Nephron (organoid): ENCODE data around the gene DACT1.

ENCODE experiments used
- H3K27ac Mint-ChIP-seq, 3 experiments: 2 replicates each; pipeline ENCODE4 v1.8.0; 2020; ENCODE audit warnings: mixed read lengths in 3 of 3, mild to moderate bottlenecking in 2 of 3, moderate library complexity in 1 of 3
- H3K27me3 Mint-ChIP-seq: 2 replicates; pipeline ENCODE4 v1.8.0; 2021; ENCODE audit warnings: low read depth, mild to moderate bottlenecking, moderate library complexity, mixed read lengths
- H3K36me3 Mint-ChIP-seq: 2 replicates; pipeline ENCODE4 v1.8.0; 2020; ENCODE audit warnings: low read depth, mixed read lengths
- H3K4me1 Mint-ChIP-seq: 2 replicates; pipeline ENCODE4 v1.8.0; 2020; ENCODE audit warnings: mixed read lengths
- H3K4me3 Mint-ChIP-seq, 3 experiments: 2 replicates each; pipeline ENCODE4 v1.8.0; 2020; ENCODE audit warnings: mild to moderate bottlenecking in 3 of 3, mixed read lengths in 3 of 3, moderate library complexity in 2 of 3
- H3K9me3 Mint-ChIP-seq: 2 replicates; pipeline ENCODE4 v1.8.0; 2020; ENCODE audit warnings: mixed read lengths
- TF ChIP-seq, protein P1 (sequence below), 3 experiments: fragments of 200-600 bp; sonication (generic); IDR thresholded peaks; one replicate each; pipeline ENCODE4 v1.5.0; 2021; ENCODE audit warnings: antibody characterized with exemption in 3 of 3; ENCODE audit not compliant: unreplicated experiment in 3 of 3

The DACT1 gene

GRCh38 chr14:58659061-58659460 is 21.3 kb downstream of the DACT1 start:
- Mint-ChIP-seq H3K4me1 (peaks cover 35% of the 10 kb centered on the region), H3K27me3 (no peaks in the 10 kb centered on the region), H3K36me3 (no peaks in the 10 kb centered on the region), H3K27ac (no peak overlapping the region), H3K9me3 (no peaks in the 10 kb centered on the region), H3K4me3 (no peak overlapping the region)
- TF ChIP-seq, protein P1, sequence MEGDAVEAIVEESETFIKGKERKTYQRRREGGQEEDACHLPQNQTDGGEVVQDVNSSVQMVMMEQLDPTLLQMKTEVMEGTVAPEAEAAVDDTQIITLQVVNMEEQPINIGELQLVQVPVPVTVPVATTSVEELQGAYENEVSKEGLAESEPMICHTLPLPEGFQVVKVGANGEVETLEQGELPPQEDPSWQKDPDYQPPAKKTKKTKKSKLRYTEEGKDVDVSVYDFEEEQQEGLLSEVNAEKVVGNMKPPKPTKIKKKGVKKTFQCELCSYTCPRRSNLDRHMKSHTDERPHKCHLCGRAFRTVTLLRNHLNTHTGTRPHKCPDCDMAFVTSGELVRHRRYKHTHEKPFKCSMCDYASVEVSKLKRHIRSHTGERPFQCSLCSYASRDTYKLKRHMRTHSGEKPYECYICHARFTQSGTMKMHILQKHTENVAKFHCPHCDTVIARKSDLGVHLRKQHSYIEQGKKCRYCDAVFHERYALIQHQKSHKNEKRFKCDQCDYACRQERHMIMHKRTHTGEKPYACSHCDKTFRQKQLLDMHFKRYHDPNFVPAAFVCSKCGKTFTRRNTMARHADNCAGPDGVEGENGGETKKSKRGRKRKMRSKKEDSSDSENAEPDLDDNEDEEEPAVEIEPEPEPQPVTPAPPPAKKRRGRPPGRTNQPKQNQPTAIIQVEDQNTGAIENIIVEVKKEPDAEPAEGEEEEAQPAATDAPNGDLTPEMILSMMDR (IDR thresholded peaks at IDR 0.05; ENCODE audit: unreplicated experiment in 3 of 3) = no peak

DNA sequence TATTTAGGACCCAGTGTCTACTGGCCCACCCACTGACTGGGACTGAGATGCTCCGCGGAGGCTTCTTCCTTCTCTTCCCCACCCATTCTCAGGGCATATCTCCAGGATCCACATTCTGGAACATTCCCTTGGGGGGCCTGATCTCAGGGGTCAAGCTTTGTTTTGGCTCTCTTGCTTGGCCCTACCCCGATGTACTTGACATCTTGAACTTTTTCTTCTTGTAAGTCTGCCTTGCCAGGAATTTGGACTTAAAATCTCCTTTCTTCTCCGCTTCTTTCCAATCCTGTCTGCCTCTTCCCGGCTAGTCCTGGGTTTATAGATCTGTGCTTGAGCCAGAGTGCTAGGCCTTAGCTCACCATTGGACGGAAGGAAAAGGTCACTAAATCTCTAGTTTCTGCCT is 22.1 kb downstream of the DACT1 start:
- TF ChIP-seq, protein P1 (IDR thresholded peaks at IDR 0.05; ENCODE audit: unreplicated experiment in 3 of 3) = no peak
- Mint-ChIP-seq H3K27me3 (no peaks in the 10 kb centered on the region), H3K36me3 (no peaks in the 10 kb centered on the region), H3K9me3 (no peaks in the 10 kb centered on the region), H3K4me1 (peaks cover 36% of the 10 kb centered on the region), H3K4me3 (no peak overlapping the region), H3K27ac (peak overlapping the region in 2 of 3 experiments; percentile 76 to 83)

GRCh38 chr14:58660407-58660806 is 22.6 kb downstream of the DACT1 start:
- Mint-ChIP-seq H3K36me3 (no peaks in the 10 kb centered on the region), H3K4me1 (peaks cover 36% of the 10 kb centered on the region), H3K9me3 (no peaks in the 10 kb centered on the region), H3K27me3 (no peaks in the 10 kb centered on the region), H3K27ac (peak overlapping the region in 2 of 3 experiments; percentile 76 to 83), H3K4me3 (no peak overlapping the region)
- TF ChIP-seq, protein P1 (IDR thresholded peaks at IDR 0.05; ENCODE audit: unreplicated experiment in 3 of 3) = no peak

DNA sequence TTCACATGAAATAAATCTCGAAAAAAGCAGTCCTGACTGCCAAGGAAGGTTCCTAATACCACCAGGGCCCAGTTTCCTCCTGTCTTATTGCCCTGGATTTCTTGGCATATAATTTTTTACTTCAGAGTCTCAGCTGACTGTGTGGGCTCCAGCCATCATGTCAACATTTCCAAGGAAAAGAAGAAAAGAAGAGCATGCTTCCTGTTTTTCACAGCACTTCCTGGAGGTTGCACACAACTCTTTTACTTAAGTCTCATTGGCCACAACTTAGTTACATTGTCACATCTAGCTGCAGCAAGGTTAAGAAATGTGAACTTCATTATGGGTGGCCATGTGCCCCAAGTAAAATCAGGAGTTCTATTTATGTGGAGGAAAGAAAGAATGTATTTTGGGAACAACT is 24.3 kb downstream of the DACT1 start:
- Mint-ChIP-seq H3K36me3 (no peaks in the 10 kb centered on the region), H3K27ac (peak overlapping the region; percentile 31 to 71 (median 65)), H3K9me3 (no peaks in the 10 kb centered on the region), H3K4me1 (peaks cover 39% of the 10 kb centered on the region), H3K4me3 (no peak overlapping the region), H3K27me3 (no peaks in the 10 kb centered on the region)
- TF ChIP-seq, protein P1 (IDR thresholded peaks at IDR 0.05; ENCODE audit: unreplicated experiment in 3 of 3) = no peak

GRCh38 chr14:58662759-58663158 is 25.0 kb downstream of the DACT1 start:
- Mint-ChIP-seq H3K4me1 (peaks cover 39% of the 10 kb centered on the region), H3K36me3 (no peaks in the 10 kb centered on the region), H3K4me3 (no peak overlapping the region), H3K27ac (peak overlapping the region in 2 of 3 experiments; percentile 58 to 71), H3K27me3 (no peaks in the 10 kb centered on the region), H3K9me3 (no peaks in the 10 kb centered on the region)
- TF ChIP-seq, protein P1 (IDR thresholded peaks at IDR 0.05; ENCODE audit: unreplicated experiment in 3 of 3) = no peak

GRCh38 chr14:58663494-58664111 is 25.8 kb downstream of the DACT1 start:
- Mint-ChIP-seq H3K27me3 (no peaks in the 10 kb centered on the region), H3K36me3 (no peaks in the 10 kb centered on the region), H3K9me3 (no peaks in the 10 kb centered on the region), H3K4me3 (no peak overlapping the region), H3K27ac (peak overlapping the region; percentile 3 to 71 (median 67)), H3K4me1 (peaks cover 47% of the 10 kb centered on the region)
- TF ChIP-seq, protein P1 (IDR thresholded peaks at IDR 0.05; ENCODE audit: unreplicated experiment in 3 of 3) = no peak
